HL-60 (cell line): ENCODE data around the gene EIF2S1.
"Not testable (repeated sequence)": the region's sequence is repeated elsewhere in the genome, so short reads cannot be mapped to it uniquely, and the experiment has no call there.

Experiments
- POLR2AphosphoS5 ChIP-seq: IDR thresholded peaks from 2 replicates; pipeline ENCODE4 v1.6.1; 2012; ENCODE audit warnings: low read depth
- TF ChIP-seq, protein P1 (sequence below): IDR thresholded peaks from one replicate; pipeline ENCODE4 v1.5.1; 2011; ENCODE audit warnings: low read length, control low read depth, inconsistent platforms; ENCODE audit not compliant: insufficient read depth
- TF ChIP-seq, protein P2 (sequence below): IDR thresholded peaks from 2 replicates; pipeline ENCODE4 v1.6.1; 2012; ENCODE audit warnings: low read depth; ENCODE audit not compliant: insufficient replicate concordance

DNA sequence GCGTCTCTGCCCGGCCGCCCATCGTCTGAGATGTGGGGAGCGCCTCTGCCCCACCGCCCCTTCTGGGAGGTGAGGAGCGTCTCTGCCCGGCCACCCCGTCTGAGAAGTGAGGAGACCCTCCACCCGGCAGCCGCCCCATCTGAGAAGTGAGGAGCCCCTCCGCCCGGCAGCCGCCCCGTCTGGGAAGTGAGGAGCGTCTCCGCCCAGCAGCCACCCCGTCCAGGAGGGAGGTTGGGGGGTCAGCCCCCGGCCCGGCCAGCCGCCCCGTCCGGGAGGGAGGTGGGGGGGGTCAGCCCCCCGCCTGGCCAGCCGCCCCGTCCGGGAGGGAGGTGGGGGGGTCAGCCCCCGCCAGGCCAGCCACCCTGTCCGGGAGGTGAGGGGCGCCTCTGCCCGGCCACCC is 18.9 kb upstream of the EIF2S1 start:
- TF ChIP-seq, protein P1, sequence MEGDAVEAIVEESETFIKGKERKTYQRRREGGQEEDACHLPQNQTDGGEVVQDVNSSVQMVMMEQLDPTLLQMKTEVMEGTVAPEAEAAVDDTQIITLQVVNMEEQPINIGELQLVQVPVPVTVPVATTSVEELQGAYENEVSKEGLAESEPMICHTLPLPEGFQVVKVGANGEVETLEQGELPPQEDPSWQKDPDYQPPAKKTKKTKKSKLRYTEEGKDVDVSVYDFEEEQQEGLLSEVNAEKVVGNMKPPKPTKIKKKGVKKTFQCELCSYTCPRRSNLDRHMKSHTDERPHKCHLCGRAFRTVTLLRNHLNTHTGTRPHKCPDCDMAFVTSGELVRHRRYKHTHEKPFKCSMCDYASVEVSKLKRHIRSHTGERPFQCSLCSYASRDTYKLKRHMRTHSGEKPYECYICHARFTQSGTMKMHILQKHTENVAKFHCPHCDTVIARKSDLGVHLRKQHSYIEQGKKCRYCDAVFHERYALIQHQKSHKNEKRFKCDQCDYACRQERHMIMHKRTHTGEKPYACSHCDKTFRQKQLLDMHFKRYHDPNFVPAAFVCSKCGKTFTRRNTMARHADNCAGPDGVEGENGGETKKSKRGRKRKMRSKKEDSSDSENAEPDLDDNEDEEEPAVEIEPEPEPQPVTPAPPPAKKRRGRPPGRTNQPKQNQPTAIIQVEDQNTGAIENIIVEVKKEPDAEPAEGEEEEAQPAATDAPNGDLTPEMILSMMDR = not testable (repeated sequence)
- not testable (repeated sequence) for TF ChIP-seq POLR2AphosphoS5
- TF ChIP-seq, protein P2, sequence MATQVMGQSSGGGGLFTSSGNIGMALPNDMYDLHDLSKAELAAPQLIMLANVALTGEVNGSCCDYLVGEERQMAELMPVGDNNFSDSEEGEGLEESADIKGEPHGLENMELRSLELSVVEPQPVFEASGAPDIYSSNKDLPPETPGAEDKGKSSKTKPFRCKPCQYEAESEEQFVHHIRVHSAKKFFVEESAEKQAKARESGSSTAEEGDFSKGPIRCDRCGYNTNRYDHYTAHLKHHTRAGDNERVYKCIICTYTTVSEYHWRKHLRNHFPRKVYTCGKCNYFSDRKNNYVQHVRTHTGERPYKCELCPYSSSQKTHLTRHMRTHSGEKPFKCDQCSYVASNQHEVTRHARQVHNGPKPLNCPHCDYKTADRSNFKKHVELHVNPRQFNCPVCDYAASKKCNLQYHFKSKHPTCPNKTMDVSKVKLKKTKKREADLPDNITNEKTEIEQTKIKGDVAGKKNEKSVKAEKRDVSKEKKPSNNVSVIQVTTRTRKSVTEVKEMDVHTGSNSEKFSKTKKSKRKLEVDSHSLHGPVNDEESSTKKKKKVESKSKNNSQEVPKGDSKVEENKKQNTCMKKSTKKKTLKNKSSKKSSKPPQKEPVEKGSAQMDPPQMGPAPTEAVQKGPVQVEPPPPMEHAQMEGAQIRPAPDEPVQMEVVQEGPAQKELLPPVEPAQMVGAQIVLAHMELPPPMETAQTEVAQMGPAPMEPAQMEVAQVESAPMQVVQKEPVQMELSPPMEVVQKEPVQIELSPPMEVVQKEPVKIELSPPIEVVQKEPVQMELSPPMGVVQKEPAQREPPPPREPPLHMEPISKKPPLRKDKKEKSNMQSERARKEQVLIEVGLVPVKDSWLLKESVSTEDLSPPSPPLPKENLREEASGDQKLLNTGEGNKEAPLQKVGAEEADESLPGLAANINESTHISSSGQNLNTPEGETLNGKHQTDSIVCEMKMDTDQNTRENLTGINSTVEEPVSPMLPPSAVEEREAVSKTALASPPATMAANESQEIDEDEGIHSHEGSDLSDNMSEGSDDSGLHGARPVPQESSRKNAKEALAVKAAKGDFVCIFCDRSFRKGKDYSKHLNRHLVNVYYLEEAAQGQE = not testable (repeated sequence)
